RKO (cell line): Measurements from ENCODE around the gene ZFYVE27.

Experiments used
- DNase-seq: peaks from one replicate; pipeline ENCODE4 v3.0.0-alpha.2; 2016; ENCODE audit warnings: low spot score

The ZFYVE27 gene

DNA sequence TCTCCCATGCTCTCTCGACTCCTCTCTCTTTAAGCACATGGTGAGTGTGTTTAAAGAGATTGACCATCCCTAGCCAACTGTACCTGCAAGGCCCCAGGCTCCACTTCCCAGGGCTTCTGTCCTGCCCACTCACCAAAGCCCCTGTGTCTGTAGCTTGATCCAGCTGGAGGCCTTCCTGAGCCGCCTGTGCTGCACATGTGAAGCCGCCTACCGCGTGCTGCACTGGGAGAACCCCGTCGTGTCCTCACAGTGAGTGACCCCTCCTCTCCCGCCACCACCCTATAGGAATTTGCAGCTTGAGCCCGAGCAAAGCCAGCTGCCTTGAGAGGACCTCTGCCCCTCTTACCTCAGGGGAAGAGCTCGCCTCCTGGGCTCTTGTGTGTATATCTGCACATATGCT lies 11.2 kb downstream of the ZFYVE27 start:
- DNase-seq = no peak

DNA sequence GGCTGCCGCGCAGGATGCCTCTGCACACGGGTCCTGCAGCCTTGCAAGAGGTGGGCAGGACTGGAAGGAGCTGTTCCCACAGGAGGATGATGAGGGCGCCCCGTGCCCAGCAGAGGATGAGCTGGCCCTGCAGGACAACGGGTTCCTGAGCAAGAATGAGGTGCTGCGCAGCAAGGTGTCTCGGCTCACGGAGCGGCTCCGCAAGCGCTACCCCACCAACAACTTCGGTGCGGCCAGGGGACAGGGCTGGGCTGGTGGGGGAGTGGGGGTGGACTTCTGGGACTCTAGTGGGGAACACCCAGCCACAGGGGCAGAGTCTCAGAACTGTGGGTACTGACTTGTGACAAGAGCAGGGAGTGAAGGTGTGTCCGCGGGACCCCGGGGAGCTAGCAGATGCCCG lies 16.0 kb downstream of the ZFYVE27 start:
- no peak for DNase-seq

DNA sequence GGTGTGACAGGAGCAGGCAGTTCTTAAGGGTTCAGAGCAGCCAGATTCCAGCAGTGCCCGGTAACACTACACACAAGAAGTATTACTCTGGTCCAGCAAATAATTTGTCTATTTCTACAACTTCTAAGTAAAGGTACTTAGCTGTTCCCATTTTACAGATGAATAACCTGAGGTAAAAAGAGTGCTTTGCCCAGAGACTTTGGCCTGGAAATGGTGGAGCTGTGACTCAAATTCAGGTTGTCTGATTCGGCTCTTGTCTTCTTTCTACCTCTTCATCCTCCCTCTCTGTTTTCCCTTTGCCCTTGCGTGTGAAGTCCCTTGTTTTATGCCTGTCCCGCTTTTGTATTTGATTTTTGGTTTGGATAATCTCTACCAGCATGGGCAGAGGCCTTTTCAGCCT lies 17.8 kb downstream of the ZFYVE27 start:
- no peak for DNase-seq

DNA sequence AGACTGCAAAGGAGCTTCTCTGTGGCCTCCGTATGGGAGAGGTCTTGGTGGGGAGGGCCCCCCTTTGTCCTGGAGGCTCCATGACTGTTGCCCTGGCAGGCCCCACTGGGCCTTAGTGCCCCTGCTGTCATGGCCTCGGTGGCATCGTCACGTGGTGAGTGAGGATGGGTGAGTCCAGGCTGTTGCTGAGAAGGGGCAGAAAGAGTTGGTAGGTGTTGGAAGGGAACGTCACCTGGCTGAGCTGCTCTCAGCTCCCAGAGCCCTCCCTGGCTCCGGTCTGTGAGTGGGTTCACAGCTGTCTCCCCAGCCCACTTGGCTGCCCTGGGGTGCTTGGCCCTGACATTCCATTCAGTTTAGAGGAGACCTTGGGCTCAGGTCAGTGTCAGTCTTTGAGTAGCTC lies 18.8 kb downstream of the ZFYVE27 start:
- no peak for DNase-seq

DNA sequence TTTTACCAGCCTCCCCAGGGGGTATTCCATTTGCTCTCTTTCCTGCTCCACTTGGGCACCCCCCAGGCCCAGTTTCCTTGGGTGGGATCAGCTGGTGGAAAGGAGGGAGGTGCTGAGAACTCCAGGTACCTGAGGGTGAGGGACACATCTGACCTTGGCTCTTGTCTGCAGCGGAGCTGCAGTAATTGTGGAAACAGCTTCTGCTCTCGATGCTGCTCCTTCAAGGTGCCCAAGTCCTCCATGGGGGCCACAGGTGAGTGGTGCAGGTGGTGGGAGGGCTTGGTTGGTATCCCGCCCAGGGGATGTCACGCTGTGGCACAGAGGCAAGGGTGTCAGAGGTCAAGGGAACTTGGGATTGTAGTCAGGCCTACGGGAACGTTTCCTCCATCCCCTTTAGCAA lies 20.5 kb downstream of the ZFYVE27 start:
- DNase-seq = no peak

DNA sequence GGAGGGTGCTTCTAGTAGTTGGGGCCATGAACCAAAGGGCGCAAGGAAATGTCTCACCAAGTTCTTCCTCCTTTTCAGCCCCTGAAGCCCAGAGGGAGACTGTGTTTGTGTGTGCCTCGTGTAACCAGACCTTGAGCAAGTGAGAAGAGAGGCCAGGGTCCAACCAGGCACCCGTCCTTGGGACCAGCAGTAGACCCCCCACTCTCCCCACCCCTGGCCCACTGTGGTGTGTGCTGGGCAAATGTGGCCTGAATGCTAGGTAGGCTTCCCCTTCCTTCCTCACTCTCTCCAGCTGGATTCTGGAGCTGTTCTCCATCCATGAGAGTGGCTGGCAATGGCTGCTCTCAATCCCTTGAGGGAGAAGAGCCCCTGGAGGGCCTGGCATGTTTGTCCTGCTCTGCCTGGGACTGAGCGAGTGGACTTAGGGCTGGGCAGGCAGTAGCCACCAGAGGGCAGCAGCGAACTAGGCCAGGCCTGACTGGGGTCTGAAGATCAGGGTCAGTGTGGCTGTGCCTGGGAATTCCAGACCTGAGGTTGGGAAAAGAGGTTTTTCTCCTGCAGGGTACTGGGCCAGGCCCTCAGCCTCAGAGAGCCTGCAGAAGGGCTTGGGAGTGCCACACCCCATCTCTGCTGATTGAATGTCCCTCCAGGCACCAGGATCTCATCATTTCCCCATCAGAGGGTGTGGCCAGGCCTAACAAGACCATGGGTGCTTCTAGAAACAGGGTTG lies 22.4 kb downstream of the ZFYVE27 start:
- DNase-seq = peak; percentile 62

DNA sequence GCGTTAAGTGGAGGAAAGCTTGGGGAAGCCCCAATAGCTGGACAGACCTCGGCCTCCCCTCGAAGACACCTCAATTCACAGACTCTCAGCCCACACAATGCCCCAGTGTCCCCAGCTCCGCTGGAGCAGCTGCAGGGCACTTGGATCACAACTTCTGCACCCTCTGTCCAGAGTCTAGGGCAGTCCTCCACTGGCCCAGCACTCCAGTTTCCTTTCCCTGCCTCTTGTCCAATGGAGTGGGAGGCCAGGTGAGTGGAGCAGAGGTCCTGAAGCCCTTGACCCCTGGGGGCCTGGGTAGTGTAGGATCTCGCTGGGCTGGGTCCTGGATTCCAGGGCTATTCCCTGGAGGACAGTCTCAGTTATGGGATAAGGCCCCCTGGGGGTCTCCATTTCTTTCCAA lies 23.0 kb downstream of the ZFYVE27 start:
- DNase-seq = no peak

DNA sequence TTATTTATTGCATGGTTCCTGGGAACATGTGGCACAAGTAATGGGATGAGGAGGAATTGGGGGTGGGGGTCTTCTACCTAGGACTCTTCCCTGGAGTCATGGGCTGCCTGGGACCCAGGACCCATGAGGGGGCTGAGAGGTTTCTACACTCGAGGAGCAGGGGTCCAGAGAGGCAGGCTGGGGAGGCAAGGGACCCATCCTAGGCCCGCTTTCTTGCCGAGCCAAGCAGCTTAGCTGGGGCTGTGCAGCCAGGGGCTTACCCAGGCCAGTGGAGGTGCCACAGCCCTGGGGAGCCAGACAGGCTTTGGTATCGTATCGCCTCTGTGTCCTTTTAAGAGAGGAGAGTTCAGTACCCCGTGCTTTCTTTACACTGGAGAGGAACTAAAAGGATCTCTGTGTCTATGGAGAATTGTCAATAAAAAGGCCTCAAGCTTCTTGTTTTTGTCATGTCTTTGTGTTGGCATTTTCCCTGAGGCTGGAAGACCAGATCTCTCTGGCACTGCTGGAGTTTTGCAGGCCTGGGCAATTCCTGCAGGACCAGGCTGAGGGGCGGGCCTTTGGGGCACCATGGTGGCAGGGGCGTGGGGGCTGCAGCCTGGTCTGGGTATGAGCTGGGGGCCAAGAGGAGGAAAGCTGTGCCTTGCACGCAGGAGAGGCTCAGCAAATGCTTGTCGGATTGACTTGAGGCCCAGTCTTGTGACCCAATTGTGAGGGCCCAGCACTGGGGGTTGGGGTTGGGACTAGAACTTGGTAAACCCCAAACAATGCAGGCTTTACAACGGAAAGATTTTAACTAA lies 23.7 kb downstream of the ZFYVE27 start:
- DNase-seq = no peak

DNA sequence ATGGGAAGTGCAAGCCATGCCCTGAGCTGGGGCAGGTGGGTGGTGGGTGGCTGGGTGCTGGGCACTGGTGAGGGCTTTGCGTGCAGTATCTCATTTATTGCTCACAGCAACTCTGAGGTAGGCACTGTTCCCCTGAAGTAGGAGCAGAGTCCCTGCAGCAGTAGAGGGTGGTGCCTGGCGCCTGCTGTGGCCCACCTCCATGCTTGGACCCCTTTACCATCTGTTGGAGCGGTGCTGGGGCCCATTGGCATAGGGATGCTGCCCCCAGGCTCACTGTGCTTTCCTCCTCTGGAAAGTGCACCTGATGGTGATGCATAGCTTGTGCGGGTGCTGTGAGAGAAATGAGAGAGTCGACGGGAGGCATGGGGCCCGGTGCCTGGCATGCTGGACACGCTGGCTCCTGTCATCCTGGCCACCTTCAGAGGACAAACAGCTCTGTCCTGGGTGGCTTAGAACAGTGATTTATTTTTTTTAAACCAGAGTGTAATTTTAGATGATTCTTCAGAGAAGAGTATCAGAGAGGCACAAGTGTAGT lies 24.5 kb downstream of the ZFYVE27 start:
- DNase-seq = no peak

DNA sequence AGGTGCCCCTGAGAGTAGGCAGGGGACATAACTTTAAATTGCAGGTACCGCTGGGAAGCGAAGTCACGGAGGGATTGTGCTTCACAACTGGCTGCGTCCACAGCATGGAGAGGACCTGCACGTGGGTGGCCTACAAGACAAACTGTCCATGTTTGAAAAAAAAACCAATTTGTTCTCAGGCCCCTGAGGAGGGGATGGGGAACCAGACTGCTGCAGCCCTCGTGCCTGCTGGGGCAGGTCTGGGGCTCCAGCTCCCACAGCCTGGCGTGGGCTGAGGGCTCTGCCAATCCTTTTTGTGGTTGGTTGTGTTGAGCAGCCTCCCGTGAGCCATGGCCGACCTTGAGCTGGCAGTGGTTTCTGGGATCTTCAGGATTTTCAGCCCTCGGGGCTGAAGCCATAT lies 25.1 kb downstream of the ZFYVE27 start:
- no peak for DNase-seq

DNA sequence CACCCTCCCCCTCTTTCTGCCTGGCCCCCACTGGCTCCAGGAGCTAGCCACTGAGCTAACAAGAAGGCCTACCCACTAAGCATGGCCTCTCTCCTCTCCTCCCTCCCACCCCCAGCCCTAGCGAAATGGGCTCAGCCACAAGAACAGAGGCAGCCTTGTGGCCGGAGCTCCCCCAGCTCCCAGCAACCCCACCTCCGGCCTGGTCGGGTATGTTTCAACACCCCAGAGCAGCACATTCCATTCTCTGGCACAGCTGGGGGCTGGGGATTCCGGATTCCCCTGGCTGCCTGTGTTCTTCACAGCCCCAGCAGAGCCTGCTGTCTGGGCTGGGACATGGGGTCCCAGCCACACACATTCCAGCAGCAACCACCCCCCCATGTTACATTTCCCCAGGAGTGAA lies 25.9 kb downstream of the ZFYVE27 start:
- no peak for DNase-seq

DNA sequence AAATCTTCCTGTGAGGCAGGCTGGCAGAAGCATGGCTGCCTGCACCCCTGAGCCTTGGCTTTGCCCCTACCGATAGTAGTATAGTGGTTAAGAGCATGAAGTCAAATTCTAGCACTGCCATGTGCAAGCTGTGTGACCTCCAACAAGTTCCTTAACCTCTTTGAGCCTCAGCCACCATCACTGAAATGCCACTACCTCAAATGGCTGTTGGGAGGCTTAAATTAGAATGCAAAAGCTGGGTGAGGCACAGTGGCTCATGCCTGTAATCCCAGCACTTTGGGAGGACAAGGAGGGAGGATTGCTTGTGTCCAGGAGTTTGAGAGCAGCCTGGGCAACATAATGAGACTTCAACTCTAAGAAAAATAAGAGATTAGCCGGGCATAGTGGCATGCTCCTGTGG lies 26.5 kb downstream of the ZFYVE27 start:
- DNase-seq = no peak

DNA sequence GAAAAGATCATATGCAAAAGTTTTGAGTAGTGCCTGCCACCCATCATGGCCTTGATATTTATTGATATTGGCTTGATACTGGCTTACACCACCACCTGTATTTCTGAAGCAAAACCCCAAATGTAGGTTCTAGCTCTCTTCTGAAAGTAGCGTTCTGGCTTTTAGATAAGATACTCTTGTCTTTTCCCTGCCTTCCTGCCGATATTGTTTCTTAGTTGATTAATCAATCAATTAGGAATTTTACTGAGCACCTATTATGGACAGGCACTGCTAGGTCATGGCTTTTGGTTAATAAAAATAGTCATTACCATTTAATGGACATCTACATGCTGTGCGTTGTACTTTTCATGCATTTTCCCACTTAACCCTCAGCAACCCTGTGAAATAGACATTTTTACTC lies 27.0 kb downstream of the ZFYVE27 start:
- DNase-seq = no peak

DNA sequence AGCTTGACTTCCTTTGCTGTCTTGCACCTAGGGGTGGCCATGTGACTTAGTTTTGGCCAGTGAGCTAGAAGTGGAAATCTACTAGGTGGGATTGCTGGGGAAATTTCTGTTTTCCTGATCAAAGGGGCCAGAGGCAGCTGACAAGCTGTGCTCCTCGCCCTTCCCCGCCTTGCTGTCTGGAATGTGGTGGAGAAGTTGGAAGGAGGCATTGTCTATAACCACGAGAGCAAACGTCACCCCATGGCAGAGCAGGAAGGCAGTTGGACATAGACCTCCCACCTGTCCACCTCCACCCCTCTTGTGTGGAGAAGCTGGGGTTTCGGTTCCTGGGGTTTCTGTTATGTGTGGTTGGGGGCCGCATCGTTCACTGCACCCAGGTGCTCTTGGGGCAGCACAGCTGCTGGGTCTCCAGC lies 27.6 kb downstream of the ZFYVE27 start:
- no peak for DNase-seq

DNA sequence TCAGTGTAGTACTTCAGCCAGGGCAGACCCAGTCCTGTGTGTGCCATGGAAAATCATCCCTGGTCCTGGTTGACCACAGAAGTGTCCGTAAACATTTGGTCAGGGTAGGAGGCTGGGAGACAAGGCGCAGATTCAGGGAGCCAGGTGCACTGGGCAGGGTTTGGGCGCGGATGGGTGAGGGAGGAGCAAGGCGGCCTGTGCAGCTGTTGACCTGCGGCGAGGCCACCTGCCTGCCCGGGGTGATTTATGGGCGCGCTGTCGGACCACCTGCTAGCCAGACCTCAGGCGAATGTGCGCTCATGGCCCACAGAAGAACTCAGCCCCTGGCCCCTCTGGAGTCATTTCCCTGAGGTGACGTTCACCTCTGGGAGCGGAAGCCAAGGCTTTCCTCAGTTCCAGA lies 28.3 kb downstream of the ZFYVE27 start:
- no peak for DNase-seq

DNA sequence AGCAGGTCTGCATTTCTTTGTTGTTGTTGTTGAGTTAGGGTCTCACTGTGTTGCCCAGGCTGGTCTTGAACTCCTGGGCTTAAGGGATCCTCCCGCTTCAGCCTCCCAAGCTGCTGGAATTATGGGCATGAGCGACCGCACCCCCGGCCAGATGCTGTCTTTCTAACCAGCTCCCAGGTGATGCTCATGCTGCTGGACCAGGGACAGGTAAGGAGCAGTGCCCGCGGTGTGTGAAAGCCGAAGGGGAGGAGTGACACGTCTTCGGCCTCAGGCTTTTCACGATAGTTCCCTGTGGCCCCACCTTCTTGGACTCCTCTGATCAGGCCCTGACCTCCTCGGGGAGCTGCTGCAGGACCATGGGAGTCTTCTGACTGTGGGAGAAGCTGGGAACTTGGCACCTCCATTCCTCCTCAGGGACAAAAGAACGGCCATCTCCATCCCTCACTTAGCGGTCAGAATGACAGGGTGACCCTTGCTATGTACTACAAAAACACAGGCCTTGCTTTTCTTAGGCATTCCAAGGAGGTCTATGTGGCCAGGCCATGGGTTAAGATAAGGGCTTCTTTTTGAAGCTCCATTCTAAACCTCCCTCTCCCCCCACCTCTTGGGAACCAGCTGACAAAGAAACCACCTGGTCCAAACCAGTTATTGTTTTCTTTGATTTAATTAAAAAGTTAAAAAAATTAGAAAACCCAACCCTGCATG lies 29.3 kb downstream of the ZFYVE27 start:
- DNase-seq = no peak

DNA sequence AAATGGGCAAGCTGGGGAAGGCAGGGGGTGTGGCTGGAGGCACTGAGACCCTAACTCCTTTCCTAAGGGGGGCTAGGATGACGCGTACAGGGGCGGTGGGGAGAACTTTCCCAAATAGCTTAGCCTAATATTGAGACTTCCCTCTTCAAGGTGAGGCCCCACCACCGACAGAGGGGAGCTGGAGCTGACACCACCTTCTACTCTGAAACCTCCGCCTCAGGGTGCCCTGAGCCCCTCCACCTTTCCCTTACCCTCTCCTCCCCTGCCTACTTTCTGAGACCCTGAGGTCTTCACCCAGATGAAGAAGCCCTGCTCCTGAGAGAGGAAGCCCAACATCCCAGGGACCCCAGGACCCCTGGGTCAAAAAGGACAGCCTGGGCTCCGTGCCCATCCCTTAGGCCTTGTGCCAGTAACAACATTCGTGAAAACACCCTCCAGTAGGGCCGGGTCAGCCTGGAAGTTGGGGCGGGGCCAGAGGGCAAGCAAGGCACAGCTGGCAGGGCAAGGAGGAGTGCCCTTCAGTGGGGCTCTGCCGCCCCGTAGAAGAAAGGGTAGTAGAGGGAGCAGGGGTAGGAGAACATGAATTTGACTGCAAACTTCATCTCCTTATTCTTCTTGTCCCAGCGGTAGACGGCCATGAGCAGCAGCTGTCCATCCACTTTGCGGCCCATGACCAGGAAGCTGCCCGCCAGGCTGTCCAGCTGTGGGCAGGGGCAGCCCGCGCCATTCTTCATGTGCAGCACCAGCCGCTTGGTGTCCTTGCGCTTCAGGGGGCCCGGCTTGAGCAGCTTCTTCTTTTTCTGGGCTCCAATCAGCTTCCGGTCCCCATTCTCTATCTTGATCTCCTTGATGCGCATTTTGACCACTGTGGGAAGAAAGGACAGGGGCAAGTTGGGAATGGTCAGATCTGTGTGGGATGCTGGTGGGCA lies 30.3 kb downstream of the ZFYVE27 start:
- no peak for DNase-seq

DNA sequence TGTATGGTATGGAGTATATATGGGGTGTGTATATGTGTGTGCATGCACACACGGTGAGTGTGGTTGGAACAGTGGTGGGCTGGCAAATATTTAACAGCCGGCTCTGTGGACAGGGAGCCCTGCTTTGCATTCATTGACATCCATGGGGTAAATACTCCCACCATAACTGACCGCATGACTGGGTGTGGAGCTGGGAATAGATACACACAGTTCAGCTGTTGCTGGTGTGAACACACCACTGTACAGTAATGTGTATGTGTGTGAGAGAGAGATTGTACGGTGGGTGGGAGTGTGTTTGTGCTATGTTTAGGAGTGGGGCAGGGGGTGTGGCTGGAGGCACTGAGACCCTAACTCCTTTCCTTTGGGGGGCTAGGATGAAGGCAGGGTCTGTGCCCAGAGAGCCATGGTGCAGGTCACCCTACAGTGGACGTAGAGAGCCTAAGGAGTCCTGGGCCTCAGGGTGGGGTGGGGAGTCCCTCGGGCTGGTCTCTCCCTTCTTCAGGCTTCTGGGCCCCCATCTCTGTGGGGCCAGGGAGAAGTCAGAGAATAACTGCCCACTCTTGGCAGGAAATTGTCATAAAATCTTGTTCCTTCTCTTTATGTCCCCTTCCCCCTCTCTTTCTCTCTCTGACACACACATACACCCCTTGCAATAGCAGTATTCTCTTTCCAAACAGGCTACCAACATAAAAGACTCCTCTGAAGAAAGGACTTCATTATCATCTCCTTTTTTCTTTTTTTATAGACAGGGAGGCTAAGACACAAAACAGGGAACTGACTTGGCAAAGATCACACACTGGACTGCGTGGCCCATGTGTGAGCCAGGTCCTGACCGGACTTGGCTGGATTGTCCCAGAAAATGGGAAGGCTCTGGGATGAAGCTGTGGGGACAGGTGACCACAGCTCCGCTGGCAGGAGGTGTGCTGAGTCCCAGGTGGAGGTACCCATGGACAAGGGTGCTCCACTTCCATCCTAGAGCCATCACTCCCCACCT lies 31.7 kb downstream of the ZFYVE27 start:
- DNase-seq = no peak

DNA sequence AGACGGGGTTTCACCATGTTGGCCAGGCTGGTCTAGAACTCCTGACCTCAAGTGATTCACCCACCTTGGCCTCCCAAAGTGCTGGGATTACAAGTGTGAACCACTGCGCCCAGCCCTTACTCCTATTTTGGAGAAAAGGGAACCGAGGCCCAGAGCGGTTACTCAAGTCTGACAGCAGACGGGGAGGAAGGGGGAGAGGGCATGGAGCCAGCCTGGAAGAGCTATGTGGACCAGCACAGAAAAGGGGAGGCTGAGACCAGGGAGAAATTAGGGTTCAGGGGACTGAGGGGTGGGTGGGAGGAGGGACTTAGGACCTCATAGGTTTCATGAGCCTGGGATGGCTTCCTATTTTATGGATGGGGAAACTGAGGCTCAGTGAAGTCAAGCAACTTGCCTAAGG lies 33.3 kb downstream of the ZFYVE27 start:
- DNase-seq = no peak
